ENCODE results near the gene GPC6. TPM values are rescaled to one million over a fixed set of nuclear protein-coding genes. Genes with fewer than 3 reads are reported as not detected.

Gene GPC6
- total and polyA plus RNA-seq, 4 donors, result 5.0 to 37.4 (median 18.9) TPM

DNA sequence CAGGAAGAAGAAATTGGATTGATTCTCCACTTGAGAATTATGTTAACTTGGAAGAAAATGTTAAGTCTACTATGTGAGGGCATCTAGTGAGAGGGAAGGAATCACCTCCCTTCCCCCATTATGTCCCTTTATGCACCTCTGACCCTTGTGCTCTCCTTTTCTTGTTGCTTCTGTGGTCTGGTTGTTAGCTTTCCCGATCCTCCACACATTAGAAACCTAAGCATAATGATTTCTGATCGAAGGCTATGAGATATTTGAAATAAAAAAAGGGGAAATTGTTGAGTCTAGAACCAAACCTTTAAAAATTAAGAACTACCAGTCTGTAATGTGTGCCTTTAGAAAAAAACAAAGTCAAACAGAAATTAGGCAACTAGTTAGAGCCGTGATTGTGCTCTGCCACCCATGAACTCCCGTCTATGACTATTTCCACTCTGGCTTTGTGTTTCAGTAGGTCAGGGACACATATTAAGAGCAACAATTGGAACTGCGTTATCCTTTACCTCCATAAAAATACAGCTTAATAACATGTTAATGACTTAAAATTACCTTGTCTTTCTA, 463 bp upstream of the GPC6 start:
- intact Hi-C loops (cut with DNase I), result loop anchor here (10.0 kb wide), 3 partner anchors 401 to 511 kb away; no protein-coding TSS in a partner anchor
- Histone ChIP-seq H3K9me3 (ENCODE audit: control insufficient read depth, low read length) (no peaks in the 10 kb centered on the region), H3K27ac (ENCODE audit: low read depth in 1 of 2, low read length in 2 of 2) (no peak overlapping the region), H3K36me3 (ENCODE audit: control insufficient read depth in 1 of 2, insufficient read depth in 2 of 2, low read length in 1 of 2) (no peaks in the 10 kb centered on the region), H3K4me1 (ENCODE audit: control insufficient read depth in 1 of 2, insufficient read depth in 2 of 2, low read length in 2 of 2) (no peaks in the 10 kb centered on the region), H3K4me3 (ENCODE audit: low read length in 2 of 2) (peak overlapping the region; percentile 21 to 31), H3K27me3 (ENCODE audit: control insufficient read depth in 1 of 2, insufficient read depth in 2 of 2, low read length in 1 of 2) (no peaks in the 10 kb centered on the region)
- 3 to 9% methylated on average over 5 of the region's 5 CpGs for WGBS, 2 donors
- no peak for DNase-seq
- no peak for ATAC-seq (ENCODE audit: low FRiP score)

DNA sequence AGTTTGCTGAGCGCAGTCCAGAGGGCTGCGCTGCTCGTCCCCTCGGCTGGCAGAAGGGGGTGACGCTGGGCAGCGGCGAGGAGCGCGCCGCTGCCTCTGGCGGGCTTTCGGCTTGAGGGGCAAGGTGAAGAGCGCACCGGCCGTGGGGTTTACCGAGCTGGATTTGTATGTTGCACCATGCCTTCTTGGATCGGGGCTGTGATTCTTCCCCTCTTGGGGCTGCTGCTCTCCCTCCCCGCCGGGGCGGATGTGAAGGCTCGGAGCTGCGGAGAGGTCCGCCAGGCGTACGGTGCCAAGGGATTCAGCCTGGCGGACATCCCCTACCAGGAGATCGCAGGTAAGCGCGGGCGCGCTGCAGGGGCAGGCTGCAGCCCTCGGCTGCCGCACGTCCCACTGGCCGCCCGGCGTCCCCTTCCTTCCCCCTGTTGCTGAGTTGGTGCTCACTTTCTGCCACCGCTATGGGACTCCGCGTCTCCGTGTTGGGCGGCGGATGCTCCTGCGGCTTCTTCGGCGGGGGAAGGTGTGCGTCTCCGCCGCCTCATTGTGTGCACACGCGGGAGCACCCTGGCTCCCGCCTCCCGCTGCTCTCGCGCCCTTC, 772 bp downstream of the GPC6 start:
- Histone ChIP-seq H3K27me3 (ENCODE audit: control insufficient read depth in 1 of 2, insufficient read depth in 2 of 2, low read length in 1 of 2) (no peaks in the 10 kb centered on the region), H3K27ac (ENCODE audit: low read depth in 1 of 2, low read length in 2 of 2) (peak overlapping the region in 1 of 2 donors; percentile 46), H3K4me3 (ENCODE audit: low read length in 2 of 2) (peak overlapping the region; percentile 39 to 78), H3K4me1 (ENCODE audit: control insufficient read depth in 1 of 2, insufficient read depth in 2 of 2, low read length in 2 of 2) (no peaks in the 10 kb centered on the region), H3K36me3 (ENCODE audit: control insufficient read depth in 1 of 2, insufficient read depth in 2 of 2, low read length in 1 of 2) (no peaks in the 10 kb centered on the region), H3K9me3 (ENCODE audit: control insufficient read depth, low read length) (no peaks in the 10 kb centered on the region)
- ATAC-seq (ENCODE audit: low FRiP score) (peak; percentile 54), DNase-seq (peak; percentile 50 to 80)
- intact Hi-C loops (cut with DNase I), result loop anchor here (10.0 kb wide), 3 partner anchors 403 to 513 kb away; no protein-coding TSS in a partner anchor
- 0% methylated on average over 55 of the region's 55 CpGs for WGBS, 2 donors

DNA sequence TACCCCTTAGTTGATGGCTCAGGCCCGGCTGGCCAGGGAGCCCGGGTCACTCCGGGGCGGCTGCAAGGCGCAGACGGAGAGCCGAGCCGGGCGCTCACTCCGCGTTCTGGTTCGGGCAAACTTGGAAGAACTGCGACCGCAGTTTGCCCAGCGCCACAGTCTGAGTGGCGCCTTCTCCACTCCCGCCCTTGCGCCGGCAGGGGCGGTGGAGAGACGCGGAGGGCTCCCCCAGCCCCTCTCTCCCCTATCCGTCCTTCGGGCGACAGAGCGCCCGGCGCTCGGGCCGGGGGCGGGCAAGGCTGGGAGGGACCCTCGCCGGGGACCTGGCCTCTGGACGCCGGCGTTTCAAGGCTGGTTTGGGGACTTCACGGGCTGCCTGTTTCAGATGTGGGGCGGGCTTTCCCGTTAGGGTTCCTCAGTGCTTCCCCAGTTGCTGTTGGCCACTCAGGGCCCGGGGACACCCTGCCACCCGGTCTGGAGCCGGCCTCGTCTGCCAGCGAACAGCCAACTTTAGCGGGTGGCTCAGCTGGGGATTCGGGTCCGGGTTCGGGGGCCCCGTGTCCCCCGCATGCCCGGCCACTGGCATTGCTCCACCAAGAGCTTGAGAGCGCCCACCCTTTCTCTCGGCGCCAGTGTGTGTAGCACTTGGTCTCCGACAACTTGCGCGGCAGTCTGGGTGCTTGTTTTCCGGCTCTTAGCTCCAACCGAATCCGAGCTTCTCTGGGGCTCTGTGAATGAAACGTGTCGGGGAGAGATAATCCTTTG, 1.5 kb downstream of the GPC6 start:
- H3K36me3 ChIP-seq (ENCODE audit: control insufficient read depth in 1 of 2, insufficient read depth in 2 of 2, low read length in 1 of 2), result no peaks in the 10 kb centered on the region
- peak; percentile 61 to 88 for DNase-seq

DNA sequence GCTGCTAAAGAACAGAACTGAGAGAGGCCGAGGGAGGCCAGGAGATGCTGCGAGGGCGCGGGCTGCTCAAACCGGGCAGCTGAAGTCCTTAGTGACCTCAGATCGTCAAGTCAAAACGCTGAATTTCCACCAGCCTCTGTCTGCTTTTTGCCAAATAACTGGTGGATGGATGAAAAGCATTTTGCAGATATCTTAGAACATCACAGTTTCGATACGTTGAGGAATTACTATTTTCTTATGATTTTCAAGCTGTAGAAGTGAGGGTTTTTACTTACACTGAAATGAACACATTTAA, 2.0 kb downstream of the GPC6 start:
- DNase-seq (no peak), ATAC-seq (ENCODE audit: low FRiP score) (no peak)
- Histone ChIP-seq H3K9me3 (ENCODE audit: control insufficient read depth, low read length) (no peaks in the 10 kb centered on the region), H3K27me3 (ENCODE audit: control insufficient read depth in 1 of 2, insufficient read depth in 2 of 2, low read length in 1 of 2) (no peaks in the 10 kb centered on the region), H3K4me3 (ENCODE audit: low read length in 2 of 2) (peak overlapping the region; percentile 77 to 78), H3K27ac (ENCODE audit: low read depth in 1 of 2, low read length in 2 of 2) (peak overlapping the region in 1 of 2 donors; percentile 46), H3K36me3 (ENCODE audit: control insufficient read depth in 1 of 2, insufficient read depth in 2 of 2, low read length in 1 of 2) (no peaks in the 10 kb centered on the region), H3K4me1 (ENCODE audit: control insufficient read depth in 1 of 2, insufficient read depth in 2 of 2, low read length in 2 of 2) (no peaks in the 10 kb centered on the region)
- intact Hi-C loops (cut with DNase I), result loop anchor here (10.0 kb wide), 3 partner anchors 404 to 514 kb away; no protein-coding TSS in a partner anchor
- WGBS, 2 donors, result 0 to 1% methylated on average over 9 of the region's 9 CpGs

More for the DNA sequence above, 1.5 kb downstream of the GPC6 start:
- no peaks in the 10 kb centered on the region for H3K27me3 ChIP-seq (ENCODE audit: control insufficient read depth in 1 of 2, insufficient read depth in 2 of 2, low read length in 1 of 2)
- peak overlapping the region; percentile 77 to 78 for H3K4me3 ChIP-seq (ENCODE audit: low read length in 2 of 2)
- intact Hi-C loops (cut with DNase I), result loop anchor here (10.0 kb wide), 3 partner anchors 403 to 513 kb away; no protein-coding TSS in a partner anchor
- WGBS, 2 donors, result 0 to 1% methylated on average over 45 to 62 of the region's 62 CpGs
- no peaks in the 10 kb centered on the region for H3K9me3 ChIP-seq (ENCODE audit: control insufficient read depth, low read length)
- peak; percentile 91 for ATAC-seq (ENCODE audit: low FRiP score)
- H3K27ac ChIP-seq (ENCODE audit: low read depth in 1 of 2, low read length in 2 of 2), result peak overlapping the region in 1 of 2 donors; percentile 46
- no peaks in the 10 kb centered on the region for H3K4me1 ChIP-seq (ENCODE audit: control insufficient read depth in 1 of 2, insufficient read depth in 2 of 2, low read length in 2 of 2)

DNA sequence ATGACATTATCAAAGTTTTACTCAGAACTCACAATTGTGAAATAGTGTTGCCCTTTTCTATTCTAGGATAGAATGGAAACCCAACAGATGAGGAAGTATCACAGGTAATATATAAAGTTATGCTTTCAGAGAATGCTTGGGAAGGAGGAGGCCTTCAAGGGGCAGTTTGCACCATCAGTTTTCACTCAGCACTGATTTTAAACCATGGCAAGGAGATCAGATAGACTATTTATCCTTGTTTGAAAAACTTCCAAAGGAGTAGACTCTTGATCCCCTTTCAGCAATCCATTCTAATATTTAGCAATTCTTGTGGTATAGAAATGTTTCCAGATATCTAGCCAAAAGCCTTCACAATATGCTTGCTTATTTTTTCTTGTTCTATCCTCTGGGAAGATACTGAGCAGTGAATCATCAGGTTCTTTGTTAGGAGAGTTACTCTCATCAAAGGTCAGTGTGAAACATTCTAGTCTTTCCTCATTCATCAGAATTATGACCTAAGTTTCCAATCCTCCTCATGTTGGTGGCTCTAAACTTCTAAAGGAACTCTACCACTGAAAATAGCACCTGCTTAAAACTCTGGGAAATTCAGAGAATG, 3.8 kb downstream of the GPC6 start:
- no peak for ATAC-seq (ENCODE audit: low FRiP score)
- no peak for DNase-seq
- Histone ChIP-seq H3K27me3 (ENCODE audit: control insufficient read depth in 1 of 2, insufficient read depth in 2 of 2, low read length in 1 of 2) (no peaks in the 10 kb centered on the region), H3K9me3 (ENCODE audit: control insufficient read depth, low read length) (no peaks in the 10 kb centered on the region), H3K4me3 (ENCODE audit: low read length in 2 of 2) (no peak overlapping the region), H3K27ac (ENCODE audit: low read depth in 1 of 2, low read length in 2 of 2) (no peak overlapping the region), H3K4me1 (ENCODE audit: control insufficient read depth in 1 of 2, insufficient read depth in 2 of 2, low read length in 2 of 2) (no peaks in the 10 kb centered on the region), H3K36me3 (ENCODE audit: control insufficient read depth in 1 of 2, insufficient read depth in 2 of 2, low read length in 1 of 2) (no peaks in the 10 kb centered on the region)
- intact Hi-C loops (cut with DNase I), result loop anchor here (10.0 kb wide), 1 partner anchor 1114 kb away; no protein-coding TSS in a partner anchor

DNA sequence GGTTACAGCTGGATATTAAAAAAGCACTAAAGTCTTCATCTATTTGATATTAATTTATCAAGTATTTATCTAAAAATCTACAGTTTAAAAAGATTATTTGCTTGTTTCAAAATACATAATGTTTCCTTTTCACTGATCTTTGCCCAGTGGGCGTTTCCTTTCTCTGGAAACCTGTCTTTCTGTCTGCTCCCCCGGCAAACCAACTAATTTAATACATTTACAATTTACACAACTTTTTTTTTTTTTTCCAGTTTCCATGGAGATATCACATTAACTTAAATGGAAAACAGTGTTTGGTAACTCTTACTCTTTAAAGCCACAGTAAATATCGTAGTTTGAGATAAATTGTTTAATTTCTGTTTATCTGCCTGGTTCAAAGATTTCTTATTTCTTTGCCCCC, 5.3 kb downstream of the GPC6 start:
- 49 to 79% methylated on average over 3 of the region's 3 CpGs for WGBS, 2 donors
- no peak overlapping the region for H3K27ac ChIP-seq (ENCODE audit: low read depth in 1 of 2, low read length in 2 of 2)
- no peaks in the 10 kb centered on the region for H3K27me3 ChIP-seq (ENCODE audit: control insufficient read depth in 1 of 2, insufficient read depth in 2 of 2, low read length in 1 of 2)
- DNase-seq (no peak), ATAC-seq (ENCODE audit: low FRiP score) (no peak)
- H3K4me3 ChIP-seq (ENCODE audit: low read length in 2 of 2), result no peak overlapping the region
- intact Hi-C loops (cut with DNase I), result loop anchor here (10.0 kb wide), 1 partner anchor 1113 kb away; no protein-coding TSS in a partner anchor
- no peaks in the 10 kb centered on the region for H3K4me1 ChIP-seq (ENCODE audit: control insufficient read depth in 1 of 2, insufficient read depth in 2 of 2, low read length in 2 of 2)
- H3K36me3 ChIP-seq (ENCODE audit: control insufficient read depth in 1 of 2, insufficient read depth in 2 of 2, low read length in 1 of 2), result no peaks in the 10 kb centered on the region
- H3K9me3 ChIP-seq (ENCODE audit: control insufficient read depth, low read length), result no peaks in the 10 kb centered on the region

DNA sequence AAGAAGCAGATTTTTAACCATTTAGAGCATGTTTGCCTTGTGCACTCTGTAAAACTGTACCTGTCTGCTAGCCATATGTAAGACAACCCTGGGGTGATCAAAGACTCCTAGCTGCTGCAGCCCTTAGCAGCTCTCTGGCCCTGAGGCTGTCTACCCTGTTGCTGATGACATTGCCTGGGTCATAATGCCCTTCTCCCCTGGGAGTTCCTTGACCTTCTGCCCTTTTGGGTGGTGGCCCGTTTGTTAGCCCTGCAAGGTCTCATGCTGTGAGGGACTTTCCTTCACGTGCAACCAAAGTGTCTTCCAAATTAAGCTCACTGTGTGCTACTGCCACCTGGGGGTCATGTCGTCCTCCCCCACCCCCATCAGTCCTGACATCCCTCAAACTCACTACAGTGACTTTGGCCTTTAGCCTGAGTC, 7.4 kb downstream of the GPC6 start:
- no peaks in the 10 kb centered on the region for H3K36me3 ChIP-seq (ENCODE audit: control insufficient read depth in 1 of 2, insufficient read depth in 2 of 2, low read length in 1 of 2)
- ATAC-seq (ENCODE audit: low FRiP score), result peak; percentile 31
- no peaks in the 10 kb centered on the region for H3K4me1 ChIP-seq (ENCODE audit: control insufficient read depth in 1 of 2, insufficient read depth in 2 of 2, low read length in 2 of 2)
- no peaks in the 10 kb centered on the region for H3K27me3 ChIP-seq (ENCODE audit: control insufficient read depth in 1 of 2, insufficient read depth in 2 of 2, low read length in 1 of 2)
- H3K9me3 ChIP-seq (ENCODE audit: control insufficient read depth, low read length), result no peaks in the 10 kb centered on the region
- intact Hi-C loops (cut with DNase I), result loop anchor here (10.0 kb wide), 1 partner anchor 1111 kb away; no protein-coding TSS in a partner anchor
- H3K27ac ChIP-seq (ENCODE audit: low read depth in 1 of 2, low read length in 2 of 2), result no peak overlapping the region
- no peak for DNase-seq
- WGBS, 2 donors, result 57 to 65% methylated on average over 3 of the region's 3 CpGs
- H3K4me3 ChIP-seq (ENCODE audit: low read length in 2 of 2), result no peak overlapping the region

DNA sequence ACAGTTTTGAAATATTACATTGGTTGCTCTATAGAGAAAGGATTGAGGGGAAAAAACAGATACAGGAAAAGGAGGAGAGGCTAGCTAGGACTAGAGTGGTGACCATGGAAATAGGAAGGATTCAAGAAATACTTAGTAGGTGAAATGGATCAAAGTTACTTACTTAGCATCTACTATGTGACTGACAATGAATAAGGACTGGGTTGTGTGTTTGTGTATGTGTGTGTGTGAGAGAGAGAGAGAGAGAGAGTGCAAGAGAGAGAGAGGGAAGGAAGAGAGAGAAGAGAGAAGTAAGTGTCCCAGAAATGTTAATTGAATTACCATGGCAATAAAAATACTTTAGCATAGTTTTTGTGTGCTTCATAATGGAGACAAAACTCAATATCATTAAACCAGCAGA, 7.9 kb downstream of the GPC6 start:
- no peak for DNase-seq
- H3K9me3 ChIP-seq (ENCODE audit: control insufficient read depth, low read length), result no peaks in the 10 kb centered on the region
- no peak overlapping the region for H3K4me3 ChIP-seq (ENCODE audit: low read length in 2 of 2)
- no peaks in the 10 kb centered on the region for H3K27me3 ChIP-seq (ENCODE audit: control insufficient read depth in 1 of 2, insufficient read depth in 2 of 2, low read length in 1 of 2)
- no peak overlapping the region for H3K27ac ChIP-seq (ENCODE audit: low read depth in 1 of 2, low read length in 2 of 2)
- no peak for ATAC-seq (ENCODE audit: low FRiP score)
- H3K36me3 ChIP-seq (ENCODE audit: control insufficient read depth in 1 of 2, insufficient read depth in 2 of 2, low read length in 1 of 2), result no peaks in the 10 kb centered on the region
- H3K4me1 ChIP-seq (ENCODE audit: control insufficient read depth in 1 of 2, insufficient read depth in 2 of 2, low read length in 2 of 2), result no peaks in the 10 kb centered on the region
- intact Hi-C loops (cut with DNase I), result loop anchor here (10.0 kb wide), 1 partner anchor 1110 kb away; no protein-coding TSS in a partner anchor
